ENCODE data around the gene AGAP2.

Gene AGAP2

GRCh38 chr12:57752668-57753000 is 14.1 kb upstream of the AGAP2 start:
- DNase-seq (ENCODE audit: low read depth), result no peak
- peak overlapping the region; percentile 17 for H3K4me3 ChIP-seq (ENCODE audit: low read depth, low read length)
- TF ChIP-seq CTCF (IDR thresholded peaks at IDR 0.05; ENCODE audit: low read depth, low read length, missing control alignments), result no peak

GRCh38 chr12:57751788-57752667 is 13.5 kb upstream of the AGAP2 start, which contains the start of gene CDK4:
Gene CDK4, minus strand, starts transcription at chr12:57752310. Its CDS starts 593 bp downstream, at chr12:57751717.
- peak; percentile 99 for DNase-seq (ENCODE audit: low read depth)
- no peak for TF ChIP-seq CTCF (IDR thresholded peaks at IDR 0.05; ENCODE audit: low read depth, low read length, missing control alignments)

DNA sequence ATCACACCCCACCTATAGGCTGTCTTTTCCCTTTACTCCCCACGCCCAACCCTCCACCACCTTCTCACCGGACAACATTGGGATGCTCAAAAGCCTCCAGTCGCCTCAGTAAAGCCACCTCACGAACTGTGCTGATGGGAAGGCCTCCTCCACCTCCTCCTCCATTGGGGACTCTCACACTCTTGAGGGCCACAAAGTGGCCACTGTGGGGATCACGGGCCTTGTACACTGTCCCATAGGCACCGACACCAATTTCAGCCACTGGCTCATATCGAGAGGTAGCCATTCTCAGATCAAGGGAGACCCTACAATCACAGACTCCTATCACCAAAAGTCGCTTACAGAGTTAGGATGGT is 12.9 kb upstream of the AGAP2 start:
- TF ChIP-seq CTCF (IDR thresholded peaks at IDR 0.05; ENCODE audit: low read depth, low read length, missing control alignments), result no peak
- DNase-seq (ENCODE audit: low read depth), result no peak

More at GRCh38 chr12:57751788-57752667, 13.5 kb upstream of the AGAP2 start, which contains the start of gene CDK4:
- H3K4me3 ChIP-seq (ENCODE audit: low read depth, low read length), result peak within 1 kb of the TSS; percentile 90

DNA sequence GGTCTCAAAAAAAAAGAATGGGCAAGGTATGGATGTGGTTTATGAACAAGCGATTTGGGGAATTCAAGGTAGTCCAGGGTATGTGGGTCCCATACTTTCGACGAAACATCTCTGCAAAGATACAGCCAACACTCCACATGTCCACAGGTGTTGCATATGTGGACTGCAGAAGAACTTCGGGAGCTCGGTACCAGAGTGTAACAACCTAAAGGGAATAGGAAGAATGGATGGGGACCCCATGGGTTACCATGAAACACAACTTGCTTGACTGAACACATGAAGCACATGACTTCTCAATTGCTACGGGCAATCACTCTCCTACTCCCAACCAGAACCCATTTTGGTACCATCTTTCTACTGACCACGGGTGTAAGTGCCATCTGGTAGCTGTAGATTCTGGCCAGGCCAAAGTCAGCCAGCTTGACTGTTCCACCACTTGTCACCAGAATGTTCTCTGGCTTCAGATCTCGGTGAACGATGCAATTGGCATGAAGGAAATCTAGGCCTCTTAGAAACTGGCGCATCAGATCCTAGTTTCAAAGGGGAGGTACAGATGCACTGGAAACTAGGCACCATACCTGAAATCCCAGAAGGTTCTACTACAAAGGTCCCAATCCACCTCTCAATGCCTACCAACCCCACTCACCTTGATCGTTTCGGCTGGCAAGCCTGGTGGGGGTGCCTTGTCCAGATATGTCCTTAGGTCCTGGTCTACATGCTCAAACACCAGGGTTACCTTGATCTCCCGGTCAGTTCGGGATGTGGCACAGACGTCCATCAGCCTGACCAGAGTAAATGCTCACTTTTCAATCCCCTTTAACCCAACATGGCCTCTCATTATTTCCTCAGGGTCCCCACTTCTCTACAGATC is 12.3 kb upstream of the AGAP2 start:
- DNase-seq (ENCODE audit: low read depth), result no peak
- H3K4me3 ChIP-seq (ENCODE audit: low read depth, low read length), result peak overlapping the region; percentile 90
- TF ChIP-seq CTCF (IDR thresholded peaks at IDR 0.05; ENCODE audit: low read depth, low read length, missing control alignments), result no peak

More for the DNA sequence above, 12.9 kb upstream of the AGAP2 start:
- H3K4me3 ChIP-seq (ENCODE audit: low read depth, low read length), result peak overlapping the region; percentile 90

- H3K4me3 ChIP-seq (ENCODE audit: low read depth, low read length), result no peak overlapping the region
- no peak for TF ChIP-seq CTCF (IDR thresholded peaks at IDR 0.05; ENCODE audit: low read depth, low read length, missing control alignments)
- no peak for DNase-seq (ENCODE audit: low read depth)
Measured at GRCh38 chr12:57749061-57749460, 10.5 kb upstream of the AGAP2 start.

- H3K4me3 ChIP-seq (ENCODE audit: low read depth, low read length), result peak overlapping the region; percentile 84; the same call in 1 of the 2 replicates
- no peak for DNase-seq (ENCODE audit: low read depth)
- TF ChIP-seq CTCF (IDR thresholded peaks at IDR 0.05; ENCODE audit: low read depth, low read length, missing control alignments), result no peak
Measured at GRCh38 chr12:57746025-57746424, 7.5 kb upstream of the AGAP2 start.
